H7 (cell line): Measurements from ENCODE around the gene QRFP. TPM values are rescaled to one million over a fixed set of nuclear protein-coding genes. Genes with fewer than 3 reads are reported as not detected.

ENCODE experiments used
- DNase-seq: peaks from one replicate; pipeline ENCODE4 v3.0.0; 2012
- H3K27me3 ChIP-seq: 2 replicates; pipeline ENCODE4 v1.6.0; 2011; ENCODE audit warnings: mild to moderate bottlenecking, low read length; ENCODE audit not compliant: control insufficient read depth, insufficient read depth
- H3K36me3 ChIP-seq: replicated peaks from 2 replicates; pipeline ENCODE4 v1.5.1; 2011; ENCODE audit warnings: low read length; ENCODE audit not compliant: control insufficient read depth, insufficient read depth
- H3K4me3 ChIP-seq: 2 replicates; pipeline ENCODE4 v1.5.1; 2011; ENCODE audit warnings: low read depth, mild to moderate bottlenecking, control low read depth, low read length, moderate library complexity; ENCODE audit not compliant: insufficient read depth
- total RNA-seq: library from RNA; depleted of rRNA; stranded (reverse); fragments of >200 nt; shearing (Covaris generic); gene quantifications from 2 replicates; pipeline ENCODE4 v1.2.3, GENCODE V29; 2014

The QRFP gene
- total RNA-seq, 1 experiment from 2014 or later = not detected

DNA sequence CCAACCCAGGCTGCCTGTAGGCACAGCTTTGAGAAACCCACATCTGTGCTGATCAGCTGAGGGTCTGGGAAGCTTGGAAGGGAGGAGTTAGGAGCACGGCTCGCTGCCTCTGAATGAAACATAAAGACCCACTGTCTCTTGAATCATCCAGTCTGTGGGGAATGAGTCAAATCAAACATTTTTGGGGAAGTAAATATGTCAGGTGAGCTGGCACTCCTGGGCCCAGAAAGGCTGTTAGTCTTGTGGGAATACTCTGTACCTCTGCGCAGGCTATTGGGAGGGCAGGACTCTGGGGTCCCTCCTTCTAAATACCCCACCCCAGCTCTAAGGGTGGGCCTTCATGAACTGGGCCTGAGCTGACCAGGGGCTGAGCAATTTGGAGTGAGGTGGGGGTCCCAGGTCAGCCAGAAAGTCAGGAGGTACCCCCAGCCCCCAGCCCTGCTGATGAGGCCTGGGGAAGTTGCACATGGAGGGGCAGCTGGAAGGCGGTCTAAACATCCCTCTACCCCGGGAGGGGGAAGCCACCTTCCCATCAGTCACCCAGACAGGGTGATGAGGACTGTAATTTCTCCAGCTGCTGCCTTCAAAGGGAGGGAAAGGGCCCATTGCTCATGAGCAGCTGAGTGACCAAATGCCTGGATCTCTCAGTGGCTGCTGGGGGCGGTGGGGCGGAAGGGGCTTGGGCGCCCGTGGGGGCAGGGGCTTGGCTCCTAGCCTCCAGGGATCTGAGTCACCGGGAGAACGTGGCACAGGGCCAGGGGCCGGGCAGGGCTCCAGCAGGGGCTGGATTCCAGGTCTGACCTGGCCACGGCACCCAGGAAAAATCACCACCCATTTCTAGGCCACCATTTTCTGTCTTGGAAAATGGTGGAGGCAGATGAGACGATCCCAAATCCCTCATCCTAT, 31.6 kb upstream of the QRFP start:
- no peaks in the 10 kb centered on the region; the same call in 1 of the 2 replicates for H3K27me3 ChIP-seq
- H3K36me3 ChIP-seq = no peaks in the 10 kb centered on the region
- H3K4me3 ChIP-seq = no peak overlapping the region
- no peak for DNase-seq

DNA sequence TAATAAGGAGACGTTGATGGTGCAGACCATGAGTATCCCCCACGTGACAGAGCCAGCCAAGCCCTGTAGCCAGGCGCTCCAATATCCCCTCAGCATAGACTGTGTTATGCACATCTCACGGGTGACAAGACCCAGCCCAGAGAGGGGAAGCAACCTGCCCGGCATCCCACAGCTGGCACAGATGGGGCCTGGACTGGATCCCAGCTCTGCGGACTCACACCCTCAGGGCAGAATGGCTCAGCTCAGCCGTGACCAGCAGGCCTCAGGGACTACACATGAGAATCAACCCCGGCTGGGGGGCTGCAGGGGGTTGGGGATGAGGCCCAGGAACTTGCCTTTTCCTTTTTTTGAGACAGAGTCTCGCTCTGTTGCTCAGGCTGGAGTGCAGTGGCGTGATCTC, 30.7 kb upstream of the QRFP start:
- no peak overlapping the region for H3K4me3 ChIP-seq
- DNase-seq = no peak
- H3K27me3 ChIP-seq = no peaks in the 10 kb centered on the region
- H3K36me3 ChIP-seq = no peaks in the 10 kb centered on the region

DNA sequence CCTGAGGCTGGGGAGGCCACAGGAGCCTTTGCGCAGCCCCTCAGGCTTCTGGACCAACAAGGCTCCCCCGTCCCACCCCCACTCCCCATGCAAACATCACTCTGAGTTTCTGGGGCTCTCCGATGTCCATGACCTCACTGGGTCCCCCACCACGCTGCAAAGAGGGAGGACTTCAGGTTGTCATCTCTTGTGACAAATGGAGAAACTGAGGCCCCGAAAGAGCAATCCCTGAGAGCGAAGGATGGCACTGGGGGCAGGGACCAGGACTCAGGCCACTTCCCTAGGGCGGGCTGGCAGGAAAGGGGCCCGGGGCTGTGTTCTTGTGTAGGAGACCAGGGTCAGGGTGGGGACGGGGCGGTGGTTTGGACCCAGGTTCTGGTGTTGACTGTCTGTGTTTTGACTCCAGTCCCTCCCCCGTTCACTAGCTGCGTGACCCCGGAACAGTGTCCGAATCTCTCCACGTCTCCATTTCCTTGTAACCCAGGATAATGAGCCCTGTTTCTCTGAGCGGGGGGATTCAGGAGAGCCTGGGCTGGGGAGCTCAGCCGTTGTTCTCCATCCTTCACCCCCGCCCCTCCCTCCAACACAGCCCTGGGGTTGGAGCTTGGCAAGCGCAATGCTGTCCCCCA, 28.6 kb upstream of the QRFP start:
- DNase-seq = no peak
- Histone ChIP-seq H3K4me3 (no peak overlapping the region), H3K27me3 (no peaks in the 10 kb centered on the region), H3K36me3 (no peaks in the 10 kb centered on the region)

DNA sequence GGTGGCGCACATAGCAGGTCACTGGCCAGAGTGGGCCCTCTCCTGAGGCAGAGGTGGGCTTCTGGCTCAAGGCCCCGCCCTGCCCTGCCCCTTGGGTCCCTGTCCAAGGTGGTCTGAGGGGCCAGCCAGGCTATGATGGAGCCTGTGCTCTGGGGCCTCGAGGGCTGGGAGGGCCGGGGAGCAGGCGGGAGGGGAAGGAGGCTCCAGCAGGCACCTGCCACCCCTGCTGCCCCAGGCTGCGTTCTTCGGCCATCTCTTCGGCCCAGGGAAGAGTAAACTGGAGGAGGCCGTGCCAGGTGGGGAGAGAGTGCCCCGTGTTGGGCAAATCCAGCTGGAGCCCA, 27.8 kb upstream of the QRFP start:
- Histone ChIP-seq H3K36me3 (no peaks in the 10 kb centered on the region), H3K27me3 (no peaks in the 10 kb centered on the region), H3K4me3 (no peak overlapping the region)
- no peak for DNase-seq

DNA sequence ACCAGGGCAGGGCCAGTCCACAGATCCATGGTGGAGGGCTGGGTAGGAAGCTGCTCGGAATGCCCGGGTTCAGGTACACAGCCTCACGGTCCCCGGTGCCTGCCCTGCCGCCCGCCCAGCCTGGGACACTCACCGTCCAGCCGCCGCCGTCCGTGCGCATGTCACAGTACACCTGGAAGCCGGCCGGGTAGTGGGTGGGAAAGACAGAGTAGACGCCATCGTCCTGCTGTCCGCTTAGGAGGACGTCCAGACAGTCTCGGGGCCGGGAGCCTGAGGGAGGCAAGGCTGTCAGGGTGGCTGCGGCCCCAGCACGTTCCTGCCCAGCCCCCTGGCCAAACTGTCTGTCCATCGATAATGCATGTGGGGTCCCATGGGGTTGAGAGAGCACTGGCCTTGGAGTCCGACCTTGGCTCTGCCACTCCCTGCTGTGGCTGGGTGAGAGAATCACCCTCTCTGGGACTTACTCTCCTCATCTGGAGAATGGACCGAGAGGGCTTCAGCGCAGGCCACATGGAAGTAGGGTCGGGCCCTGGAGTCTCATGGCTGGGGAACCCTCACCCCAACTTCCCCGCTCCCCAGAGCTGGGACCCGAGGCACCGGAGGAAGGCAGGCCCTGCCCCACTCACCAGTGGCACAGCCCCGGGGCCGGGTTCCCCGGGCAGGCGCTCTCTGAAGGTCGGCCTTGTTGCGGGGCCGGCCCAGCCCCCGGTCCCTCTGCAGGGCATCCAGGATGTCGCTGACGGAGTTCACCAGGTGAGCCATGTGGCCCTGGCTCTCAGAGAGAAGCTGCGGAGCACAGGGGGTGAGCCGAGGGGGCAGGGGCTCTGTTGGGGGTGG, 27.2 kb upstream of the QRFP start:
- no peaks in the 10 kb centered on the region for H3K36me3 ChIP-seq
- no peaks in the 10 kb centered on the region for H3K27me3 ChIP-seq
- no peak overlapping the region for H3K4me3 ChIP-seq
- DNase-seq = peak; percentile 85

DNA sequence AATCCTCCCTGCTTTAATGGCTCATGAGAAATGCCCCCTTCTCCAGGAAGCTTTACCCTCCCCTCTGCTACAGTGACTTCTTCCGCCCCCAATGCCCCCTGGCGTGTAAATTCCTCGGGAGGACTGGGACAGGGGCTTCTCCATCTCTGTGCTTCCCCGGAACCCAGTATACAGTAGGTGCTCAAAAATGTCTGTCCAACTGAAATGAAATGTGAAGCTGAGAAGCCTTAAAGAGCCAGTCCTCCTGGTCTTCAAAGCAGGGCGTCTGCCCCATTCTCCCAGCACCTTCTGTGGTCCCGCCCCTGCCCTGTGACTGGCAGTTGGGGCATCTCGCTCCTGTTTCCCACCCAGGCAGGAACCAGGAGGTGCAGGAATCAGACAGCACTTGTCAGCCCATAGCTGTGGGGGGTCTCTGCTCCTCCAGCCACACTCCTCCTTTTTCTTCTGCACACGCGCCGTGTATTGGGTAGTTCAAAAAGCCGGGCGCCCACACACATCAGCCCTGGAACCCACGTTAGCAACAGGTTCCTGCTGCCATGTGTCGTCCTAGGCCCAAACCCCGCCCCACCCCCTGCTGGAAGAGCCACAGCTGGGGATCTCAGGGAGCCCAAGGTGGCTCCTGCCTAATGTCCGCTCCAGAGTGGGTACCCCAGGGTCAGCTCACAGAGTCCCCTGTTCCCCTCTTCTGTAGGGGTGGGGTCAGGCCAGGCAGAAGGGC, 26.4 kb upstream of the QRFP start:
- Histone ChIP-seq H3K27me3 (no peaks in the 10 kb centered on the region), H3K36me3 (no peaks in the 10 kb centered on the region), H3K4me3 (no peak overlapping the region)
- no peak for DNase-seq

DNA sequence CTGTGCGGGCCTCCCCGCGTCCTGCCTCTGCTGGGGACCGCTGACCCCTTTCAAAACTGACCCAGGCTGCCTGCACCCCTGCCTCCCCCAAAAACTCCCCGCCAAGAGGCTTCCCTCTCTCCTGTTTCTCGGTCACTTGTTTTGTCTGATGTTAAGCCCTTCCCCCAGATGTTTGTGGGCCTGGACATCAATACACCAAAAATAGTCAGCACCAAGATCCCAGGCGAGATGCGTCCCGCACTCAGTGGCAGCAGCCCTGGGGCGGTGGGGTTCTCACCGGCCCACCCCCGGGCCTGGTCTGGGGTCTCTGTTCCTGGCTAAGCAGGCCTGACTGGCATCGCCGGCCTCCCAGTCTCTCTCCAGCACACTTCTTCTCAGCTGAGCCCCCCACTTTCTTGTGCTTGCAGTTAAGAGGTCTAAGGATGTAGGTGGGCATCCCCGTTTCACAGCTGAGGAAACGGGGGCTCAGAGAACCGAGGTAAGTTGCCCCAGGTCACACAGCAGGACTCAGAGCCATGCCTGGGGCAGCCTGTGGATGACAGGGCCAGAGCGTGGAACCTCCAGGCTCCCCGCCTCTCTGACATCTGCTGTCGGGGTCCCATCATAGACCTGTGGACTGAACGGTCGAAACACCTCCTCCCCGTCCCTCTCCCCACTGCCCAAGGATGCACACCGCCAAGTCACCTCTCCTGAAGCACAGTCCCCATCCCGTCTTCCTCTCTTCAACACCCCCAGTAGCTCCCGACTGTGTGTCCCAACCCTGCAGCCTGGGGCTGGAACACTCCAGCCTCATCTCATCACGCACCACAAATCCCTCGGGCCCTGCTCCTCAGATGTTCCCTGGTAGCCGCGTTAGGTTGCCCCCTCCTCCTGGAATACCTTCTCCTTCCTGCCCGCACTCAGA, 25.6 kb upstream of the QRFP start:
- Histone ChIP-seq H3K4me3 (no peak overlapping the region), H3K27me3 (no peaks in the 10 kb centered on the region), H3K36me3 (no peaks in the 10 kb centered on the region)
- no peak for DNase-seq

DNA sequence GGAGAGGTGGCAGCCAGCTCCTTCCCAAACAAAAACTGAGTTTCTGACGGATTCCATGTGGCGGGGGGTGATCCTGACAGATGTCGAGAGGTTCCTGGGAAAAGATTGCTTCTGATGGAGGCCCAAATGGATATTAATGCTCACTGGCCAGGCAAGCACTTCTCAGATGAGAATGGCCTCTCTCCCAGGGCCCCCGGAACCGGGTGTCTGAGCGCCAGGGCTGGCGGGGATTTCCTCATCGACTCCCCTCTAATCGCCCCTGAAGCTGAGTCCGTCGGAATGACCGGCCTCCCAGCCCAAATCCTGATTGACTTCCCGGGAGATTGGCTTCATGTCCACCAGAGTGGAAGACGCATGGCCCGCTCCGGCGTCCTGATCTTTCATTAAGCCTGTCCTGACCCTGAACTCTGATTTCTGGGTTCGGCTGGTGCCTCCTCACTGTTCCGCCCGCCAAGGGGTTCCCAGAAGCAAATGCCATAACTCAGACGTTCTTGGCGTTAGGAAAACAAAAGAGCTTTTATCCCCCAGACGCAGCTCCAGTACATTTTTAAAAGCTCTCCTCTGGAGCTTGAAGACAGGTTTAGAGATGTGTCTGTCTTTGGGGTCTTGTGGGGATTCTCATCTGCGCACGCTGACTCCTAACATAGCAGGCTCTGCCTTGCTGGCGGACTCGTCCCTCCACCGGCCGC, 24.8 kb upstream of the QRFP start:
- H3K36me3 ChIP-seq = no peaks in the 10 kb centered on the region
- no peak for DNase-seq
- H3K27me3 ChIP-seq = no peaks in the 10 kb centered on the region
- no peak overlapping the region for H3K4me3 ChIP-seq

DNA sequence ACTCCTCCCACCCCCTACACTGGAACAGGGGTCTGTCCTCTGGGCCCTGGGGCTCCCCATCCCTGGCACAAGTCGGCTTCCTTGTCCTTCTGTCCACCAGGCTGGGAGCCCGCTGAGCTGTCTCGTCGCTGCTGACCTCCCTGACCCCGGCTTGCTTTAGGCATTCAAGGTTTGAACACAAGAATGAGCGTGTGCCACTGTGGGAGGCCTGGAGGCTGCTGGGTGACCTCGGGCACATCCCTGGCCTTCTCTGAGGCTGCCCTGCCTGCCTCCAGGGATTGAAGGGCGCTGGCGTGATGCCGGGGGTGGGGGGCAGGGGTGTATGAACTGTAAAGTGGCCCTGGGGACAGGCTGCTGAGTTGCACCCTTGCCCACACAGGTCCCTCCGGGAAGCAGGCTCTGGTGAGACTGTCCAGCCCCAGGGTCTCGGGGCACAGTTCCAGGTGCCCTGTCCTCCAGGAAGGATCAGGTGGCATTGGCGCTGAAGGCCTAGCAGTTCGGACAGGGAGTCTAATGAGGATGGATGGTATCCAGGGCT, 24.2 kb upstream of the QRFP start:
- H3K36me3 ChIP-seq = no peaks in the 10 kb centered on the region
- H3K27me3 ChIP-seq = no peaks in the 10 kb centered on the region
- H3K4me3 ChIP-seq = no peak overlapping the region
- DNase-seq = no peak

DNA sequence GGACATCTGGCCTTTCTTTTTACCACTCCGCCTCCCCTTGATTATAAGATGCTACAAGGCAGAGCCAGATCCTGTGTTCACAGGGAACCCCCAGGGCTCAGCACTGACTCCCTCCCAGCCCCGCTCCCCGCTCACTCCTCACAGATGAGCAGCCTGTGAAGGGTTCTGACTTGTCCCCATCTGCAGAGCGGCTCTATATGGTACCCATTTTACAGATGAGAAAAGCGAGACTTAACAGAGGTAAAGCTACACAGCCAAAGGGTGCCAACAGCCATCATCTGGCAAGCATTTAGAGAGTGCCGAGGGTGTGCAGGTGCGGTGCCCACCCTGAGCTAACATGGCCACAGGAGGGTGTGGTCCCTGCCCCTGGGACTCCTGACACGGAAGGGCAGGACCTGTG, 23.6 kb upstream of the QRFP start:
- DNase-seq = no peak

DNA sequence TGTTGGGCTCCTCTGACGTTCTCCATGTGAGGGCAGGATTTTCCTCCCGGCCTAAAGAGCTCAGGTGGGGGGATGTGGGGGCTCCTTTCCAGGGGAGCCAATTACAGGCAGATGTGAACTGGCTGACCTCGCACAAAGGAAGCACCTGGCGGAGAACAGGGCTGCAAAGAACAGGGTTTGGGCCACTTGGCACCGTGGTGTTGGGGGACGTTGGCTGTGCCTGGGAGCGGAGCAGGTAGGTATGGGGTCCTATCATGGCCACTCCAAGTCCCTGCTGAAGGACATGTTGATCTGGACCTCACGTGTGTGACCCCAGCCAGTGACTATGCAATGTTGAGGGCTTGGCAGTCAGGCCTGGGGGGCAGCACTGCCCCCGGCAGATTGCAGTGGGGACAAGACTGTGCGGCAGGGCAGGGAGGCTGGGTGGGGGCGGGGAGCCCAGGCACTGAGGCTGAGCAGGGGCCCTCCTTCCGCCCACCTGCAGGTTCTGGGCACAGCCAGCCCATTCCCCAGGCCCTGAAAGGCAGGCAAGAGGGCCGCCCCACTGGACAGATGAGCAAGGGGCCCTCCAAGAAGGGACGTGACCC, 23.0 kb upstream of the QRFP start:
- Histone ChIP-seq H3K36me3 (no peaks in the 10 kb centered on the region), H3K4me3 (no peak overlapping the region), H3K27me3 (no peaks in the 10 kb centered on the region)
- no peak for DNase-seq

More for the DNA sequence above, 23.6 kb upstream of the QRFP start:
- Histone ChIP-seq H3K27me3 (no peaks in the 10 kb centered on the region), H3K36me3 (no peaks in the 10 kb centered on the region), H3K4me3 (no peak overlapping the region)

DNA sequence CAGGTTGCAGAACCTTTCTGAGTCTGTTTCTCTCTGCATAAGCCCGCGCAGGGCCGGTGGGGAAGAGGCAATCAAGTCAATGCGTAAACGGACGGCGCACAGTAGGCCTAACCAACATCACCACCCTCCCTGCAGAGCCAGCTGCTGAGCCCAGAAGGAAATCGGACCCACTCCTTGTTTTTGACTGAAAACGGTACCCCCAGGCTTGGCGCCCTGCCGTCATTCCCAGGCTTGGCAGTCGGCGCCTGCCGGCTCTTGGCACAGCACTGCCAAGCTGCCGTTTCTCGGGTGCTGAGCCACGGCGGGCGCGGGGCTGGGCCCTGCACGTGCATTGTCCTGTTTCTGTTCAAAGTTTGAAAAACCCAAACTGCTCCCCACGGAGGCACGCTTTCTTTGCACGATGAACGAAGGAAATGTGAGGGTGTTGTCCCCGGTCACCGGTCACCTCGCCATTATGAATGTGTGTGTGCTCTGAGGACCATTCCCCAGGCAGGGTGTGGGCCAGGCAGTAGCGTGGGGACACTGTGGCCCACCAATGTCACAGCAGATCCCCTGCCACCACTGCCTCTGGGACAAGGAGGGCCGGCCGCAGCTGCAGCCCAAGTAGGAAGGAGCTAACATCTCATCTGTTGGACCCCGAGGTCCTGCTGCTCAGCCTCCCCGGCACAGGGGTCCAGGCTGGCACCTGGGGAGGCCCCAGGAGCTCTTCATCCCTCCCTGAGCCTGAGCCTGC, 22.4 kb upstream of the QRFP start:
- Histone ChIP-seq H3K36me3 (no peaks in the 10 kb centered on the region), H3K4me3 (no peak overlapping the region), H3K27me3 (no peaks in the 10 kb centered on the region)
- DNase-seq = no peak
